Measurements from ENCODE around the gene GRID2. TPM values are rescaled to one million over a fixed set of nuclear protein-coding genes. Genes with fewer than 3 reads are reported as not detected.

Gene GRID2
- total and polyA plus RNA-seq, 7 experiments from 2014 or later = not detected

GRCh38 chr4:93772858-93773257, 1469.1 kb downstream of the GRID2 start:
- ATAC-seq = no peak
- H3K27me3 Mint-ChIP-seq = peaks cover 0 to 4% (median 0%) of the 10 kb centered on the region in 5 donors
- intact Hi-C loops (cut with micrococcal nuclease) = no loop called here

GRCh38 chr4:93775551-93775950, 1471.8 kb downstream of the GRID2 start:
- Histone ChIP-seq H3K4me1 (ENCODE audit: control insufficient read depth in 2 of 2, insufficient read depth in 2 of 2, low read length in 2 of 2) (no peaks in the 10 kb centered on the region), H3K27me3 (ENCODE audit: control insufficient read depth in 2 of 2, insufficient read depth in 2 of 2, low read length in 2 of 2) (no peaks in the 10 kb centered on the region), H3K9me3 (ENCODE audit: control insufficient read depth in 2 of 3, low read length in 3 of 3) (no peaks in the 10 kb centered on the region), H3K27ac (ENCODE audit: low read depth, low read length) (no peak overlapping the region), H3K4me3 (ENCODE audit: low read length) (no peak overlapping the region), H3K36me3 (ENCODE audit: control insufficient read depth in 2 of 3, insufficient read depth in 3 of 3, low read length in 3 of 3) (no peaks in the 10 kb centered on the region)
- Mint-ChIP-seq H3K27ac (no peak overlapping the region), H3K4me1 (no peaks in the 10 kb centered on the region), H3K27me3 (peaks cover 0 to 19% (median 0%) of the 10 kb centered on the region in 5 donors), H3K9me3 (peaks cover 0 to 8% (median 0%) of the 10 kb centered on the region in 11 donors), H3K4me3 (no peak overlapping the region), H3K36me3 (no peaks in the 10 kb centered on the region)
- ChIA-PET CTCF (no interaction called here), POLR2A (no interaction called here)
- ATAC-seq (no peak), DNase-seq (no peak)
- intact Hi-C loops (cut with micrococcal nuclease) = no loop called here

More at GRCh38 chr4:93772858-93773257, 1469.1 kb downstream of the GRID2 start:
- H3K4me1 ChIP-seq (ENCODE audit: control insufficient read depth in 2 of 2, insufficient read depth in 2 of 2, low read length in 2 of 2) = no peaks in the 10 kb centered on the region
- CTCF ChIA-PET = no interaction called here
- Mint-ChIP-seq H3K4me1 (no peaks in the 10 kb centered on the region), H3K27ac (no peak overlapping the region), H3K4me3 (no peak overlapping the region), H3K9me3 (peaks cover 0 to 3% (median 0%) of the 10 kb centered on the region in 11 donors), H3K36me3 (no peaks in the 10 kb centered on the region)
- no peaks in the 10 kb centered on the region for H3K36me3 ChIP-seq (ENCODE audit: control insufficient read depth in 2 of 3, insufficient read depth in 3 of 3, low read length in 3 of 3)
- POLR2A ChIA-PET = no interaction called here
- no peak overlapping the region for H3K4me3 ChIP-seq (ENCODE audit: low read length)
- H3K27ac ChIP-seq (ENCODE audit: low read depth, low read length) = no peak overlapping the region
- no peaks in the 10 kb centered on the region for H3K9me3 ChIP-seq (ENCODE audit: control insufficient read depth in 2 of 3, low read length in 3 of 3)
- no peaks in the 10 kb centered on the region for H3K27me3 ChIP-seq (ENCODE audit: control insufficient read depth in 2 of 2, insufficient read depth in 2 of 2, low read length in 2 of 2)
- DNase-seq = no peak

GRCh38 chr4:93776386-93777080, 1472.8 kb downstream of the GRID2 start:
- Mint-ChIP-seq H3K4me3 (no peak overlapping the region), H3K27me3 (peaks cover 0 to 23% (median 0%) of the 10 kb centered on the region in 5 donors), H3K36me3 (no peaks in the 10 kb centered on the region), H3K4me1 (no peaks in the 10 kb centered on the region), H3K9me3 (peaks cover 0 to 8% (median 2%) of the 10 kb centered on the region in 11 donors), H3K27ac (no peak overlapping the region)
- H3K4me1 ChIP-seq (ENCODE audit: control insufficient read depth in 2 of 2, insufficient read depth in 2 of 2, low read length in 2 of 2) = no peaks in the 10 kb centered on the region
- no peak for ATAC-seq
- intact Hi-C loops (cut with micrococcal nuclease) = no loop called here
- ChIA-PET CTCF (no interaction called here), POLR2A (interaction anchor here (0.6 kb wide), 1 partner anchor 47 kb away, joined by 3 read pairs; no protein-coding TSS in a partner anchor)
- H3K9me3 ChIP-seq (ENCODE audit: control insufficient read depth in 2 of 3, low read length in 3 of 3) = no peaks in the 10 kb centered on the region
- H3K27me3 ChIP-seq (ENCODE audit: control insufficient read depth in 2 of 2, insufficient read depth in 2 of 2, low read length in 2 of 2) = no peaks in the 10 kb centered on the region
- H3K4me3 ChIP-seq (ENCODE audit: low read length) = no peak overlapping the region
- no peak overlapping the region for H3K27ac ChIP-seq (ENCODE audit: low read depth, low read length)
- H3K36me3 ChIP-seq (ENCODE audit: control insufficient read depth in 2 of 3, insufficient read depth in 3 of 3, low read length in 3 of 3) = no peaks in the 10 kb centered on the region
- DNase-seq = no peak

- Histone ChIP-seq H3K4me1 (ENCODE audit: control insufficient read depth in 2 of 2, insufficient read depth in 2 of 2, low read length in 2 of 2) (no peaks in the 10 kb centered on the region), H3K36me3 (ENCODE audit: control insufficient read depth in 2 of 3, insufficient read depth in 3 of 3, low read length in 3 of 3) (no peaks in the 10 kb centered on the region), H3K9me3 (ENCODE audit: control insufficient read depth in 2 of 3, low read length in 3 of 3) (no peaks in the 10 kb centered on the region), H3K27me3 (ENCODE audit: control insufficient read depth in 2 of 2, insufficient read depth in 2 of 2, low read length in 2 of 2) (no peaks in the 10 kb centered on the region), H3K27ac (ENCODE audit: low read depth, low read length) (no peak overlapping the region), H3K4me3 (ENCODE audit: low read length) (no peak overlapping the region)
- H3K4me1 Mint-ChIP-seq = no peaks in the 10 kb centered on the region
- CTCF ChIA-PET = no interaction called here
- no peak overlapping the region for H3K27ac Mint-ChIP-seq
- ATAC-seq (no peak), DNase-seq (no peak)
- intact Hi-C loops (cut with micrococcal nuclease) = no loop called here
- H3K4me3 Mint-ChIP-seq = no peak overlapping the region
- no peaks in the 10 kb centered on the region for H3K36me3 Mint-ChIP-seq
- POLR2A ChIA-PET = interaction anchor here (0.6 kb wide), 1 partner anchor 48 kb away, joined by 3 read pairs; no protein-coding TSS in a partner anchor
- peaks cover 0 to 23% (median 0%) of the 10 kb centered on the region in 5 donors for H3K27me3 Mint-ChIP-seq
- H3K9me3 Mint-ChIP-seq = peaks cover 0 to 8% (median 2%) of the 10 kb centered on the region in 11 donors
Measured at GRCh38 chr4:93777081-93777460, 1473.3 kb downstream of the GRID2 start.

GRCh38 chr4:93779228-93779627, 1475.5 kb downstream of the GRID2 start:
- intact Hi-C loops (cut with micrococcal nuclease) = no loop called here
- Histone ChIP-seq H3K9me3 (ENCODE audit: control insufficient read depth in 2 of 3, low read length in 3 of 3) (no peaks in the 10 kb centered on the region), H3K27me3 (ENCODE audit: control insufficient read depth in 2 of 2, insufficient read depth in 2 of 2, low read length in 2 of 2) (no peaks in the 10 kb centered on the region), H3K27ac (ENCODE audit: low read depth, low read length) (no peak overlapping the region), H3K4me1 (ENCODE audit: control insufficient read depth in 2 of 2, insufficient read depth in 2 of 2, low read length in 2 of 2) (no peaks in the 10 kb centered on the region), H3K4me3 (ENCODE audit: low read length) (no peak overlapping the region), H3K36me3 (ENCODE audit: control insufficient read depth in 2 of 3, insufficient read depth in 3 of 3, low read length in 3 of 3) (no peaks in the 10 kb centered on the region)
- Mint-ChIP-seq H3K9me3 (peaks cover 0 to 8% (median 2%) of the 10 kb centered on the region in 11 donors), H3K36me3 (no peaks in the 10 kb centered on the region), H3K4me3 (no peak overlapping the region), H3K27me3 (peaks cover 0 to 23% (median 0%) of the 10 kb centered on the region in 5 donors), H3K4me1 (no peaks in the 10 kb centered on the region), H3K27ac (no peak overlapping the region)
- no peak for ATAC-seq
- ChIA-PET POLR2A (no interaction called here), CTCF (no interaction called here)
- no peak for DNase-seq

- H3K9me3 ChIP-seq (ENCODE audit: control insufficient read depth in 2 of 3, low read length in 3 of 3) = no peaks in the 10 kb centered on the region
- Mint-ChIP-seq H3K36me3 (no peaks in the 10 kb centered on the region), H3K27ac (no peak overlapping the region), H3K4me1 (no peaks in the 10 kb centered on the region), H3K9me3 (peaks cover 0 to 8% (median 2%) of the 10 kb centered on the region in 11 donors), H3K4me3 (no peak overlapping the region), H3K27me3 (peaks cover 0 to 23% (median 0%) of the 10 kb centered on the region in 5 donors)
- POLR2A ChIA-PET = no interaction called here
- H3K4me3 ChIP-seq (ENCODE audit: low read length) = no peak overlapping the region
- no peaks in the 10 kb centered on the region for H3K4me1 ChIP-seq (ENCODE audit: control insufficient read depth in 2 of 2, insufficient read depth in 2 of 2, low read length in 2 of 2)
- intact Hi-C loops (cut with micrococcal nuclease) = no loop called here
- DNase-seq (no peak), ATAC-seq (no peak)
- no peaks in the 10 kb centered on the region for H3K27me3 ChIP-seq (ENCODE audit: control insufficient read depth in 2 of 2, insufficient read depth in 2 of 2, low read length in 2 of 2)
- CTCF ChIA-PET = no interaction called here
- H3K27ac ChIP-seq (ENCODE audit: low read depth, low read length) = no peak overlapping the region
- no peaks in the 10 kb centered on the region for H3K36me3 ChIP-seq (ENCODE audit: control insufficient read depth in 2 of 3, insufficient read depth in 3 of 3, low read length in 3 of 3)
Measured at GRCh38 chr4:93780080-93780479, 1476.3 kb downstream of the GRID2 start.

- Mint-ChIP-seq H3K36me3 (no peaks in the 10 kb centered on the region), H3K27ac (no peak overlapping the region), H3K4me1 (no peaks in the 10 kb centered on the region), H3K9me3 (peaks cover 0 to 8% (median 2%) of the 10 kb centered on the region in 11 donors), H3K4me3 (no peak overlapping the region), H3K27me3 (peaks cover 0 to 19% (median 0%) of the 10 kb centered on the region in 5 donors)
- H3K36me3 ChIP-seq (ENCODE audit: control insufficient read depth in 2 of 3, insufficient read depth in 3 of 3, low read length in 3 of 3) = no peaks in the 10 kb centered on the region
- H3K4me1 ChIP-seq (ENCODE audit: control insufficient read depth in 2 of 2, insufficient read depth in 2 of 2, low read length in 2 of 2) = no peaks in the 10 kb centered on the region
- intact Hi-C loops (cut with micrococcal nuclease) = no loop called here
- CTCF ChIA-PET = no interaction called here
- DNase-seq (no peak), ATAC-seq (no peak)
- no peaks in the 10 kb centered on the region for H3K27me3 ChIP-seq (ENCODE audit: control insufficient read depth in 2 of 2, insufficient read depth in 2 of 2, low read length in 2 of 2)
- no peaks in the 10 kb centered on the region for H3K9me3 ChIP-seq (ENCODE audit: control insufficient read depth in 2 of 3, low read length in 3 of 3)
- H3K27ac ChIP-seq (ENCODE audit: low read depth, low read length) = no peak overlapping the region
- H3K4me3 ChIP-seq (ENCODE audit: low read length) = no peak overlapping the region
- POLR2A ChIA-PET = no interaction called here
Measured at GRCh38 chr4:93781198-93781597, 1477.4 kb downstream of the GRID2 start.
